GM19328 (cell line): ENCODE measurements around the gene TOR1AIP1.

Source experiments
- ATAC-seq: cut with Tn5 transposase; IDR thresholded peaks from one replicate; pipeline ENCODE4 v1.9.1; 2021; ENCODE audit warnings: mild to moderate bottlenecking, moderate library complexity; ENCODE audit not compliant: unreplicated experiment

Gene TOR1AIP1

GRCh38 chr1:179881642-179882252, 338 bp upstream of the TOR1AIP1 start:
- ATAC-seq, result no peak

DNA sequence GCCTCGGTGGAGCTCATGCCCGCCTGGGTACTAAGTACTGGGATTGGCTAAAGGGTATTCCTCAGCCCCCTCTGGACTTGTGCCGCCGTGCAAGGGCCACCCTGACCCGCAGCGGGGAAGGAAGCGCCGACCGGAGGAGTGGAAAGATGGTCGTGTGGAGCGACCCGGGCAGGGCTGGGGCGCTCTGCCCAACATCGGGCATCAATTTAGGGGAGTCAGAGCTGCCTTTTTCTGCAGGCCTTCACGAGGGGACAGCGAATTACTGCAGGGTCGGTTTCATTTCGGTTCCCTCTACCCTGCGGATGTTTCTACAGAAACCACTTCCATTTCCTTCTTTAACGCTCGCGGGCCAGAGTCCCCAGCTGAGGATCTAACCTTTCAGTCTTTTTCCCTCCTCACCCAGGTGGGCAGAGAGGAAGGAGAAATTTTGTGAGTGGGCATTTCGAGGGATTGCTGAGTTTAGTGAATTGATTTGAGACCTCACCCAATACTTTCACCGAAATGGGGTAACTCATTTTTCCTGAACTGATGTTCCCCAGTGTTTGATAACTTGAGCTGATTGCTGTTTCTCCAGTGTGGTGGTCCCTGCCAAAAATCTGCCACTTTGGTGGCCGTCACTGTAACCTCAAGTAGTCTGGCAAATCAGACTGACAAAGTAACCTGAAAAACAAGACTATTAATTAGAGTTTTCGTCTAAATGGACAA, 1.1 kb downstream of the TOR1AIP1 start:
- ATAC-seq, result peak; percentile 3

DNA sequence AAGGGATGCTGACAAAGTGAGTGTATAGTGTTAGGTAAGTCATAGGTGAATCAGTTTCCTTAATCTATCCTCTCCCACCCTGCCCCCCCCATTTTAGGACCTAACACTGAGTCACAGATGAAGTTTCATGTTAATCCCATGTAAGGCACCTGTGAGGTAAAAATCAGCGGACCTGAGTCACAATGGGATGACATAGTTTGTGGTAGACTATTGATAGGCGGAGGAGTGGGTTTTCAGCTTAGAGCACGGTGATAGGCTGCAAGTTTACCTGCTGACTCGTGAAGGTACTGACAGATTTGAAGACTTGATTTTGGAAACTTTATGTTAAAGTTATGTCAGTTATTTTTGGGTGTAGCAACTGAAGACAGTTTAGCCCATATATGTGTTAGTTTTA, 1.7 kb downstream of the TOR1AIP1 start:
- no peak for ATAC-seq

DNA sequence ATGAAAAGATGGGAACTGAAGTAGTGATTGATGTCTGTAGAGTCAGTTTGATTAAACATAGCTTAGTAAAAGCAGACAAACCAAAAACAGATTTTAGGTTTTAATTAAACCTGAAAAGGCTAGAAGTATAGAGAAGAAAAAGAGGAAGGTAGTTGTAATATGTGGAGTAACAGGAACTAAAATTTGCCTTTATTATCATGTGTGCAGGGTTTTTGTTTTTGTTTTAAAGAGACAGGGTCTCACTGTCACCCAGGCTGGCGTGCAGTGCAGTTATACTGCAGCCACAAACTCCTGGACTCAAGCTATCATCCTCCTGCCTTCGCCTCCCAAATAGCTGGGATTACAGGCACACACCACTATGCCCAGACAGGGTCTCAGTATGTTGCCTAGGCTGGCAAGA, 6.0 kb downstream of the TOR1AIP1 start:
- ATAC-seq, result no peak

- no peak for ATAC-seq
Measured at GRCh38 chr1:179889589-179889988, 7.5 kb downstream of the TOR1AIP1 start.

DNA sequence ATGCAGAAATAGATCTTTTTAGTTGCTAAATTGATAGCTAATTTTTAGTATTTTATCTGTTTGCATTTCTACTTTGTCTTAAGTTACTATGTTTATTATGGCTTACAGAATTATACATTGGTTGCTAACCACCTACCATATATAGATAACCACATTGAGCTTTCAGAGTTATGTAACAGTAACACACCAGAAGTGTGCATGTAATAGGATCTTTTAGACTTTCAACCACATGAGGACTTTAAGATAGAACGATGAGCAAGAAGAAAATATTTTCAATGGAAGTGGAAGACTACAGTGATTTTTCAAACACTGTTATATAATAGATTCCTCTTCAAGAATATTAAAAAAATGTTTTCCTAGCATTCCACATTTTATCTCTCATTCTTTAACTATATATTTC, 28.8 kb downstream of the TOR1AIP1 start:
- ATAC-seq, result no peak

DNA sequence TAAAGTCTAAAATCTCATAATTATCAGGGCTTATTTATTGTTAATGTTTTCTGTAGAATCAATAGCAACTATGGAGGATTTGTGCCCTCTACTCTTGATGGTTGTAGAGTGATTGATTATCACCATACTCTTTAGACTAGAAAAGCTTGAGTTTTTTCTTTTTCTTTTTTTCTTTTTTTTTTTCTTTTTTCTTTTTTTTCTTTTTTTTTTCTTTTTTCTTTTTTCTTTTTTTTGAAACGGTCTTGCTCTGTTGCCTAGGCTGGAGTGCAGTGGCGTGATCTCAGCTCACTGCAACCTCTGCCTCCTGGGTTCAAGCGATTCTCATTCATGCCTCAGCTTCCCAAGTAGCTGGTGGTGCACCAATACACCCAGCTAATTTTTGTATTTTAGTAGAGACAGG, 29.7 kb downstream of the TOR1AIP1 start:
- ATAC-seq, result no peak

DNA sequence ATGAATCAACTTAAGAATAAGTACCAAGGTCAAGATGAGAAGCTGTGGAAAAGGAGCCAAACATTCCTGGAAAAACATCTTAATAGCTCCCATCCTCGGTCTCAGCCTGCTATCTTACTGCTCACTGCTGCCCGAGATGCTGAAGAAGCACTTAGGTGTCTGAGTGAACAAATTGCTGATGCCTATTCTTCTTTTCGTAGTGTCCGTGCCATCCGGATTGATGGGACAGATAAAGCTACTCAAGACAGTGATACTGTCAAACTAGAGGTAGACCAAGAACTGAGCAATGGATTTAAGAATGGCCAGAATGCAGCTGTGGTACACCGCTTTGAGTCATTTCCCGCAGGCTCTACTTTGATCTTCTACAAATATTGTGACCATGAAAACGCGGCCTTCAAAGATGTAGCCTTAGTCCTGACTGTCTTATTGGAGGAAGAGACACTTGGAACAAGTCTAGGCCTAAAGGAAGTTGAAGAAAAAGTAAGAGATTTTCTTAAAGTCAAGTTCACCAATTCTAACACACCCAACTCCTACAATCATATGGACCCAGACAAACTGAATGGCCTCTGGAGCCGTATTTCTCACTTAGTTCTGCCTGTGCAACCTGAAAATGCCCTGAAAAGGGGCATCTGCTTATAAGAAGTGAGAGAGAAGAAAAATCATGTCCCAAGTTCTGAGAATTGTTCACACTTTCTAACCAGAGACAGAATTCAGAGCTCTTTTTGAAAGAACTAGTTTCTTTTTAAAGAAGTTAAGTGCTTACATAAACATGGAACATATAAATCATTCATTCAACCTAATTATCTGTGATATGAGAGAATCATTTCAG, 35.7 kb downstream of the TOR1AIP1 start:
- no peak for ATAC-seq

- no peak for ATAC-seq
Measured at GRCh38 chr1:179921472-179921871, 39.4 kb downstream of the TOR1AIP1 start.

- no peak for ATAC-seq
Measured at GRCh38 chr1:179921981-179922872, 40.1 kb downstream of the TOR1AIP1 start.

DNA sequence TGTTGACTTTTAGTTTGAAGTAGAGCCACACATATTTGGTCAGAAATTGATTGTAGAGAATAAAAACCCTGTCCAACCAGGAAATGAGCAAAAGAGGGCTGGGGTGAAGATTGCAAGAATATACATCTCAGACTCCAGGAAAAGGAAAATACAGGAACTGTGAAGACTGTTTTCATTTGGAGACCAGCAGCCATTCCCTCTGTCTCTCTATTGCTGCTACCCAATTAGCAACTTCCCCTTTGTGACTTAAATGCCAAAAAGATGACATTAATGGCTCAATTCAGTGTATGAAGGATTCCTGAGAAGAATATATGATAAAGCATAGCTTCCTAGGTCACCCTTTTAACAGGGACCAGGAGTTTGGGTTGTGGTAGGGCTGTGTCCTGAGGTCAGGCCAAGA, 40.9 kb downstream of the TOR1AIP1 start:
- ATAC-seq, result no peak

DNA sequence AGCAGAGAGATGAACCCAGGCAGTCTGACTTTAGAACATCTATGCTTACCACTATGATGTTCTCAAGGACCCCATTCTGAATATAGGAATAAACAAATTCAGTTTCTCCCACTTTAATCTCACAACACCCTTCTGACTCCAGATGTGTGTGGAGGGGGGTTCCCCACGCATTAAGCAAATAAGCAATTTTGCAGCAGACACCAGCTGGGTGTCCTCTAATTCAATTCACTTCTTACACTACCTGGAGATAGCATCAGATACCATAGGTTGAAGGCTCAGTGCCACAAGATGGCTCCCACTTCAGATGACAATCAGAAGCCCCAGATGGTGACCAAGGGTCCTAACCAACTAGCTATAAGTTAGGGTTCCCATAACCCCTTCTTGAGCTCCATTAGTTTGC, 42.2 kb downstream of the TOR1AIP1 start:
- no peak for ATAC-seq

DNA sequence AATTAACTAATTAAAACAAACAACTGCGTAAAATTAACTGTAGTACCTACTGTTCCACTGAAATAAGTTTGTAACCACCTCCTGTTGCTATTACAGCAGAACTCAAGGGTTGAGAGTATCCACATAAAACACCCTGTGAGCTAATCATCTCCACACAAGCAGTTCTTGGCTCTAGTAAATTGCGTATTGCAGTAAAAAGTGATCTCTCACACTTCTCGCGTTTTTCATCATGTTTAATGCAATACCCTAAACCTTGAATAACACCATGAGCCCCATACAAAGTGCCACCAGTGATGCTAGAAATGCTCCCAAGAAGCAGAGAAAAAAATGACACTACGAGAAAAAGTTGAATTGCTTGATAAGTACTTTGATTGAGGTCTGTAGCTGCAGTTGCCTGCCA, 43.2 kb downstream of the TOR1AIP1 start:
- no peak for ATAC-seq

DNA sequence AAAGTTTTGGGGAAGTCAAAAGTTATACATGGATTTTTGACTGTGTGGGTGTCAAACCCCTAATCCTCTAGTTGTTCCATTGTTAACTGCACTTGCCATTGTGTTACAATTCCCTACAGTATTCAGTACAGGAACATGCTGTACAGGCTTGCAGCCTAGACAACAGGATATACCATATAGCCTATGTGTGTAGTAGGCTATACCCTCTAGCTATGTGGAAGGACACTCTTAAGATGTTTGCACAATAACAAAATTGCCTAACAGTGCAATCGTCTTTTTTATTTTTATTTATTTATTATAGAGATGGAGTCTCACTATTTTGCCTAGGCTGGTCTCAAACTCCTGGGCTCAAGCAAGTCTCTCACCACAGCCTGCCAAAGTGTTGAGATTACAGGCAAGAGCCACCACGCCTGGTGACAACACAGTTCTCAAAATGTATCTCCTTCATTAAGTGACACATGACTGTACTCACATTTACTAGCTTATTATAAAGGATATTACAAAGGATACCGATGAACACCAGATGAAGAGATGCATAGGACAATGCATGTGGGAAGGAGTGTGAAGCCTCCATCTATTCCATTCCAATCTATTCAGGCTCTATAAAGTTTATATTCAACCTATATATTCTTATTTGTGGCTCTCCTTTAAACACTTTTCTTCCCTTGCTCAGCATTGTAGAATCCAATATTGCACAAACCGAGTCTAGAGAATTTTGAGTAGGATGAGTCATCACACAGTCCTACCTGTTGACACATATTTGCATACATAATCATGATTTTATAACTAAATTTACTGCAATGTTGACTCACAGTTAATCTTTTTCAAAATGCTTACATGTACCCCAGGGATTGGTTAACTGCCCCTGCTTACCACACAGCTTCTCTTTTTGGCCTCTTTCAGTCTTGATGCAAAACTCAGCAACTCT, 44.1 kb downstream of the TOR1AIP1 start:
- ATAC-seq, result no peak

DNA sequence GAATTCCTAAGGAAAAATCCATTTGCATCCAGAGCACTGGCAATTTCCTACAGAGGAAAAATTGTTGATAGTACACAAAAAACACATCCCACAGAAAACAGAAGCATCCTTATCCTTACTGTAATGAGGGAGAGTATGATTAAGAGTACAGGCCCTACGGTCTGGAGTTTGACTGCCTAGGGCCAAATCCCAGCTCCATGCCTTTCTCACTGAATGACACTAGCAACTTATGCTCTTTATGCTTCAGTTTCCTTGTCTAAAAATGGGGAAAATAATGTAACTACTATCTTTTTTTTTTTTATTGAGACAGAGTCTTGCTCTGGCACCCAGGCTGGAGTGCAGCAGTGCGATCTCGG, 44.7 kb downstream of the TOR1AIP1 start:
- ATAC-seq, result no peak

- ATAC-seq, result no peak
Measured at GRCh38 chr1:179929955-179930798, 48.1 kb downstream of the TOR1AIP1 start.

- no peak for ATAC-seq
Measured at GRCh38 chr1:179930867-179931266, 48.8 kb downstream of the TOR1AIP1 start.

GRCh38 chr1:179933219-179933618, 51.1 kb downstream of the TOR1AIP1 start:
- no peak for ATAC-seq

GRCh38 chr1:179935909-179936496, 53.9 kb downstream of the TOR1AIP1 start:
- no peak for ATAC-seq
